GM06990 (cell line): ENCODE results near the gene CSF1R.

Experiments
- DNase-seq: peaks from one replicate; pipeline ENCODE4 v3.0.0-alpha.2; 2011; ENCODE audit not compliant: insufficient read length; ENCODE audit errors: extremely low read depth
- H3K27me3 ChIP-seq: replicated peaks from 2 replicates; pipeline ENCODE4 v1.6.0; 2011; ENCODE audit warnings: low read length; ENCODE audit not compliant: control insufficient read depth, insufficient read depth
- H3K36me3 ChIP-seq: 2 replicates; pipeline ENCODE4 v1.5.1; 2011; ENCODE audit warnings: low read length; ENCODE audit not compliant: control insufficient read depth, insufficient read depth
- H3K4me3 ChIP-seq: replicated peaks from 2 replicates; pipeline ENCODE4 v1.5.1; 2011; ENCODE audit warnings: low read depth, mild to moderate bottlenecking, control low read depth, low read length
- CTCF ChIP-seq: IDR thresholded peaks from 2 replicates; pipeline ENCODE4 v1.5.1; 2011; ENCODE audit warnings: low read length, control low read depth, mild to moderate bottlenecking, inconsistent platforms; ENCODE audit not compliant: insufficient read depth, poor library complexity, severe bottlenecking

Gene CSF1R

GRCh38 chr5:150114102-150114641, 27.8 kb upstream of the CSF1R start:
- Histone ChIP-seq H3K36me3 (no peaks in the 10 kb centered on the region), H3K4me3 (no peak overlapping the region), H3K27me3 (no peaks in the 10 kb centered on the region)
- TF ChIP-seq CTCF = no peak
- no peak for DNase-seq

GRCh38 chr5:150113047-150113744, 26.8 kb upstream of the CSF1R start:
- no peaks in the 10 kb centered on the region for H3K36me3 ChIP-seq
- no peak for TF ChIP-seq CTCF
- DNase-seq = no peak

GRCh38 chr5:150112201-150113046, 26.1 kb upstream of the CSF1R start:
- no peak for DNase-seq
- no peak overlapping the region for H3K4me3 ChIP-seq
- no peaks in the 10 kb centered on the region for H3K27me3 ChIP-seq
- no peak for TF ChIP-seq CTCF
- no peaks in the 10 kb centered on the region for H3K36me3 ChIP-seq

More at GRCh38 chr5:150113047-150113744, 26.8 kb upstream of the CSF1R start:
- Histone ChIP-seq H3K27me3 (no peaks in the 10 kb centered on the region), H3K4me3 (no peak overlapping the region)

- no peak for DNase-seq
- Histone ChIP-seq H3K4me3 (no peak overlapping the region), H3K36me3 (no peaks in the 10 kb centered on the region), H3K27me3 (no peaks in the 10 kb centered on the region)
- no peak for TF ChIP-seq CTCF
Measured at GRCh38 chr5:150111122-150111521, 24.8 kb upstream of the CSF1R start.

- Histone ChIP-seq H3K27me3 (no peaks in the 10 kb centered on the region), H3K36me3 (no peaks in the 10 kb centered on the region), H3K4me3 (no peak overlapping the region)
- no peak for DNase-seq
- no peak for TF ChIP-seq CTCF
Measured at GRCh38 chr5:150109921-150110320, 23.6 kb upstream of the CSF1R start.
